KG1 (cell line): ENCODE data around the gene GINS2.

ENCODE experiments used
- DNase-seq: peaks from one replicate; lab custom pipeline; 2025; lab: John Stamatoyannopoulos, UW

GINS2 gene

GRCh38 chr16:85654251-85655095, 34.3 kb downstream of the GINS2 start:
- DNase-seq: no peak

- no peak for DNase-seq
Measured at GRCh38 chr16:85653290-85653891, 35.4 kb downstream of the GINS2 start.

- no peak for DNase-seq
Measured at GRCh38 chr16:85652431-85653221, 36.1 kb downstream of the GINS2 start.

GRCh38 chr16:85651629-85652430, 36.9 kb downstream of the GINS2 start:
- DNase-seq: no peak

GRCh38 chr16:85650844-85651628, 37.7 kb downstream of the GINS2 start:
- no peak for DNase-seq

GRCh38 chr16:85650135-85650843, 38.5 kb downstream of the GINS2 start:
- no peak for DNase-seq

GRCh38 chr16:85649411-85650134, 39.2 kb downstream of the GINS2 start:
- DNase-seq: no peak

GRCh38 chr16:85648805-85649204, 39.9 kb downstream of the GINS2 start:
- no peak for DNase-seq

GRCh38 chr16:85648070-85648714, 40.6 kb downstream of the GINS2 start:
- DNase-seq: no peak

- DNase-seq: no peak
Measured at GRCh38 chr16:85646976-85647375, 41.8 kb downstream of the GINS2 start.

- no peak for DNase-seq
Measured at GRCh38 chr16:85646358-85646907, 42.3 kb downstream of the GINS2 start.

- no peak for DNase-seq
Measured at GRCh38 chr16:85645021-85645589, 43.6 kb downstream of the GINS2 start.

GRCh38 chr16:85644093-85644712, 44.6 kb downstream of the GINS2 start:
- no peak for DNase-seq

GRCh38 chr16:85643631-85644030, 45.1 kb downstream of the GINS2 start:
- no peak for DNase-seq

GRCh38 chr16:85642762-85643358, 45.9 kb downstream of the GINS2 start:
- no peak for DNase-seq

GRCh38 chr16:85641776-85642176, 47.0 kb downstream of the GINS2 start:
- no peak for DNase-seq

- DNase-seq: no peak
Measured at GRCh38 chr16:85641305-85641704, 47.4 kb downstream of the GINS2 start.

- no peak for DNase-seq
Measured at GRCh38 chr16:85640585-85640984, 48.2 kb downstream of the GINS2 start.
